BLaER1 treated with 17β-estradiol and CSF1 and Interleukin-3, amounts not matched to agents 10 nM and 100 nM (cell line): ENCODE measurements around the gene WDR19.
"Not testable (repeated sequence)": the region's sequence is repeated elsewhere in the genome, so short reads cannot be mapped to it uniquely, and the experiment has no call there.

Experiments
- H3K27ac ChIP-seq, 11 experiments: shearing (Covaris generic); formaldehyde crosslinking; 2 replicates each; pipeline ENCODE4 v1.8.1; 2022
- H3K27me3 ChIP-seq, 11 experiments: shearing (Covaris generic); formaldehyde crosslinking; 2 replicates each; pipeline ENCODE4 v1.8.1; 2022
- H3K36me3 ChIP-seq, 11 experiments: shearing (Covaris generic); formaldehyde crosslinking; 2 replicates each; pipeline ENCODE4 v1.8.1; 2022
- H3K4me1 ChIP-seq, 10 experiments: shearing (Covaris generic); formaldehyde crosslinking; 2 replicates each; pipeline ENCODE4 v1.8.1; 2022
- H3K4me2 ChIP-seq, 11 experiments: shearing (Covaris generic); formaldehyde crosslinking; 2 replicates each; pipeline ENCODE4 v1.8.1; 2022
- H3K4me3 ChIP-seq, 10 experiments: shearing (Covaris generic); formaldehyde crosslinking; 2 replicates each; pipeline ENCODE4 v1.8.1; 2022
- H3K9ac ChIP-seq, 11 experiments: shearing (Covaris generic); formaldehyde crosslinking; 2 replicates each; pipeline ENCODE4 v1.8.1; 2022
- H3K9me3 ChIP-seq, 11 experiments: shearing (Covaris generic); formaldehyde crosslinking; replicated peaks in 1 of 11; 2 replicates each; pipeline ENCODE4 v1.8.1; 2022
- H4K20me1 ChIP-seq, 11 experiments: shearing (Covaris generic); formaldehyde crosslinking; 2 replicates each; pipeline ENCODE4 v1.8.1; 2022
- Cebpa-rat ChIP-seq, 11 experiments: shearing (Covaris generic); IDR thresholded peaks; 2 replicates each; pipeline ENCODE4 v1.8.1; 2022

Gene WDR19

DNA sequence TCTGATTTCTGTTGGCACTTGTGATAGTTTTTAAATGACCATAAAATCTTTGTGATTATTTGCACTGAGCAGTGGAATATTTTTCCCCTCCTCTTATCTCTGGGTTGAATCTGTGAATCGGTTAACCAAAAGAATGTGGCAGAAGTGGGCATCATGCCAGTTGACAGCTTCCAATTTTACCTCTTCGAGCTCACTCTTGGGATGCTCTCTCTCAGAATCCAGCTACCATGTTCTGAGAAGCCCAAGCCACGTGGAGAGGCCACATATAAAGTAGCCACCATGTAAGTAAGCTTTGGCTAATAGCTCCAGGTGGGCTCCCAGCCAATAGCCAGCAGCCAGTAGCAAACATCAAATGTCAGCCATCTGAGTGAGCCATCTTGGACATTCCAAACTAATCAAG, 12.9 kb upstream of the WDR19 start:
- peak overlapping the region in 4 of 11 experiments; percentile 8 to 16 (median 12); a peak in 1 of 22 replicates for H3K4me2 ChIP-seq

DNA sequence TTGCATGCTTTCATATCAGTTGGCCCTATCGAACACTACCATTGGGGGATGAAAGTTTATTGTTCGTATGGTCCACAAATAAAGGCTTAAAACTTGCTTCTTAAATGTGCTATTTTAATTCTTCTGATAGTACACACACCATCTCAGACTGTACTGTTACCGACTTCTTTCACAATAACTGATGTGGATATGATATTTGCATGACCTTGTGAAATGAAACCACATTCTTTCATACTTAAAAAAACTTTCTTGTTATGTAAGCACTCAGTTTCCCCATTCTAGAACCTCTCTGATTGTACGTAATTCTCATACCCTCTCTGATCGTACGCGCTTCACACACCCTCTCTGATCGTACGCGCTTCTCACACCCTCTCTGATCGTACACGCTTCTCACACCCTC, 12.0 kb upstream of the WDR19 start:
- Histone ChIP-seq H3K9ac (no peak overlapping the region), H3K27me3 (no peaks in the 10 kb centered on the region), H3K27ac (no peak overlapping the region), H3K36me3 (no peaks in the 10 kb centered on the region), H3K4me1 (peaks cover 24 to 40% (median 26%) of the 10 kb centered on the region in 10 experiments), H3K4me2 (no peak overlapping the region), H3K9me3 (peaks cover 37 to 60% (median 48%) of the 10 kb centered on the region in 11 experiments), H3K4me3 (no peak overlapping the region), H4K20me1 (no peaks in the 10 kb centered on the region)
- no peak for TF ChIP-seq Cebpa-rat (IDR thresholded peaks at IDR 0.05)

More for the DNA sequence above, 12.9 kb upstream of the WDR19 start:
- Histone ChIP-seq H3K27me3 (no peaks in the 10 kb centered on the region), H3K9ac (no peak overlapping the region), H3K4me3 (no peak overlapping the region), H3K36me3 (no peaks in the 10 kb centered on the region), H3K4me1 (peaks cover 27 to 49% (median 32%) of the 10 kb centered on the region in 10 experiments), H4K20me1 (no peaks in the 10 kb centered on the region), H3K27ac (no peak overlapping the region), H3K9me3 (peaks cover 37 to 60% (median 48%) of the 10 kb centered on the region in 11 experiments)
- TF ChIP-seq Cebpa-rat (IDR thresholded peaks at IDR 0.05), result no peak

DNA sequence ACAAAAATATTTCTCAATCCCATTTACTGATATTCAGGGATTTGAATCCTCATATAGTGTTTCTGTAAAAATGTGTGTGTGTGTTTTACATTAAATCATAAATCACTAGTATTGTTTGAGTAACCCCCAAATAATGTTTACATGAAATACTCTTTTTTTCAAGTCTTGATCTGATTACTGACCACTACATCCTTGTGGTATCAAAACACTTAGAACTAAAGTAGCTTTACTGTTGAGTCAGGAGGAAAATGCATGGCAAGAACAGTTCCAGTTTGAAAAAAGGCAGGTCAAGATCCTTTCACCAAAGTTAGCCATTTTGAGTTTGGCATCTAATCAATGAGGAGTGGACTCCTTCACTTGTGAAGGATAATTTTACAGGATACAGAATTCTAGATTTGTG, 3.6 kb upstream of the WDR19 start:
- H3K36me3 ChIP-seq, result no peaks in the 10 kb centered on the region
- H3K9me3 ChIP-seq, result no peaks in the 10 kb centered on the region
- no peaks in the 10 kb centered on the region for H4K20me1 ChIP-seq
- no peak for TF ChIP-seq Cebpa-rat (IDR thresholded peaks at IDR 0.05)
- no peak overlapping the region for H3K27ac ChIP-seq
- H3K4me3 ChIP-seq, result no peak overlapping the region
- H3K27me3 ChIP-seq, result peaks cover 2 to 12% (median 11%) of the 10 kb centered on the region in 11 experiments; a peak in 18 of 22 replicates
- H3K4me2 ChIP-seq, result no peak overlapping the region
- H3K9ac ChIP-seq, result no peak overlapping the region
- peaks cover 10 to 16% (median 14%) of the 10 kb centered on the region in 10 experiments for H3K4me1 ChIP-seq

DNA sequence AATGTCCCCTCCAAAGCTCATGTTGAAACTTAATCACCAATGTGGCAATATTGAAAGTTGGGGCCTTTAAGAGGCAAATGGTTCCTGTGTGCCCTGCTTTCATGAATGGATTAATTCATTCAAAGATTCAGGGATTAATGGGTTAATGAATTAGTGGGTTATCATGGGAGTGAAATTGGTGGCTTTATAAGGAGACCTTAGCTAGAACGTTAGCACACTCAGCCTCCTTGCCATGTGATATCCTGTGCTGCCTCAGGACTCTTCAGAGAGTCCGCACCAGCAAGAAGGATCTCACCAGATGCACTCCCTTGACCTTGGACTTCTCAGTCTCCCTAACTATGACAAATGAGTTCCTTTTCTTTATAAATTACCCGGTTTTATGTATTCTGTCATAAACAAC, 2.6 kb upstream of the WDR19 start:
- H3K4me2 ChIP-seq, result no peak overlapping the region
- no peak overlapping the region for H3K4me3 ChIP-seq
- H3K4me1 ChIP-seq, result peaks cover 10 to 20% (median 15%) of the 10 kb centered on the region in 10 experiments
- H3K36me3 ChIP-seq, result no peaks in the 10 kb centered on the region
- no peaks in the 10 kb centered on the region for H3K9me3 ChIP-seq
- H3K9ac ChIP-seq, result no peak overlapping the region
- no peaks in the 10 kb centered on the region for H4K20me1 ChIP-seq
- H3K27ac ChIP-seq, result no peak overlapping the region
- no peak for TF ChIP-seq Cebpa-rat (IDR thresholded peaks at IDR 0.05)
- H3K27me3 ChIP-seq, result peaks cover 3 to 17% (median 14%) of the 10 kb centered on the region in 11 experiments; a peak in 18 of 22 replicates

DNA sequence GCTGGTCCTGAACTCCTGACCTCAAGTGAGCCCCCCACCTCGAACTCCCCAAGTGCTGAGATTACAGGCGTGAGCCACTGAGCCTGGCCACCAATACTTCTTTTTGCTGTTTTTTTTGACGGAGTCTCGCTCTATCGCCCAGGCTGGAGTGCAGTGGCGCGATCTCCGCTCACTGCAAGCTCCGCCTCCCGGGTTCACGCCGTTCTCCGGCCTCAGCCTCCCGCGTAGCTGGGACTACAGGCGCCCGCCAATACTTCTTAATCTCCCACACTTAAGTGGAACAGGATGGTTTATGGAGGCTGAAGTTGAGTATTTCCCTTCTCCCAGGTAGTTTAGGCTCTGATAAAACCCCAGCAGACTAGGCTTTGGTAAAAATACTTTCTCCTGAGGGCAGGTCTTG, 1.7 kb upstream of the WDR19 start:
- not testable (repeated sequence) for H3K4me2 ChIP-seq, H3K4me3 ChIP-seq, H3K9ac ChIP-seq, H3K36me3 ChIP-seq, H3K27ac ChIP-seq, H4K20me1 ChIP-seq, H3K9me3 ChIP-seq
- Histone ChIP-seq H3K4me1 (peaks cover 10 to 20% (median 15%) of the 10 kb centered on the region in 10 experiments), H3K27me3 (peaks cover 3 to 17% (median 14%) of the 10 kb centered on the region in 11 experiments; a peak in 18 of 22 replicates)

DNA sequence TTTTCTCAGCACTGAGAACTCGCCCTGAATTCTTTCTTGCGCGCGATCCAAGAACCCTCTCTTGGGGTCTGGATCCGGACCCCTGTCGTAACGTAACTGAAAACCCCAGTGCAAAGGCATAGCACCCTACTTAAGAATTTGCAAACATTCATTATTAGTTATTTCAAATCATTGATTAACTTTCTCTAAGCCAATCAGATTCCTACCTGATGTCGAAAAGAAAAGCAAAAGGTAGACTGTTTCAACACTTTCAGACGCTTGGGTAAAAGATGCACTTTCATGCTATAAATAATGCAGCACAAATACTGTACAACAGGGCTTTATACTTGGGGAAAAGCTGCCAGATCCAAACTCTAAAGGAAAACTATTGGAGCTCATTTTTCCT, 817 bp upstream of the WDR19 start:
- TF ChIP-seq Cebpa-rat (IDR thresholded peaks at IDR 0.05), result no peak
- peak overlapping the region; percentile 11 to 56 (median 38); a peak in 13 of 20 replicates for H3K4me3 ChIP-seq
- no peaks in the 10 kb centered on the region for H4K20me1 ChIP-seq
- H3K27me3 ChIP-seq, result peaks cover 3 to 17% (median 14%) of the 10 kb centered on the region in 11 experiments; a peak in 18 of 22 replicates
- H3K27ac ChIP-seq, result peak overlapping the region in 9 of 11 experiments; percentile 35 to 65 (median 56); a peak in 18 of 22 replicates
- H3K9ac ChIP-seq, result peak overlapping the region; percentile 37 to 60 (median 50); a peak in 20 of 22 replicates
- H3K4me2 ChIP-seq, result peak overlapping the region; percentile 60 to 79 (median 70)
- no peaks in the 10 kb centered on the region for H3K9me3 ChIP-seq
- H3K4me1 ChIP-seq, result peaks cover 10 to 20% (median 15%) of the 10 kb centered on the region in 10 experiments
- H3K36me3 ChIP-seq, result peaks cover 0 to 10% (median 6%) of the 10 kb centered on the region in 11 experiments; a peak in 4 of 22 replicates

DNA sequence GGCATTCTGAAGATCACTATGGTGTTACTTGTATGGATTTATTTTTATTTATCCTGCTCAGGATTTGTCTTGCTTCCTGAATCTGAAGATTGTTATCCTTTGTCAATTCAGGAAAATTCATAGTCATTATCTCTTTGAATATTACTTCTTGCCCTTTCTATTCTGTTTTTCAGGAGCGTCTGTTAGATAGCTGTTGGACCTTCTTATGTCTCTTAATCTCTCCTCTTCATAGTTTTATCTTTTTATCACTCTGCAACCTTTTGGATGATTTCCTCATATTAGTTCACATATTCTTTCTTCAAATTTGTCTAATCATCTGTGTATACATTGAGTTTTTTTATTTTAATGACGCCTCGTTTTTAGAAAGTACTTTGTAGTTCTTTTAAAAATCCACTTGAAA, 19.6 kb downstream of the WDR19 start:
- H3K27ac ChIP-seq, result no peak overlapping the region
- H4K20me1 ChIP-seq, result no peaks in the 10 kb centered on the region
- H3K4me3 ChIP-seq, result no peak overlapping the region
- no peaks in the 10 kb centered on the region for H3K27me3 ChIP-seq
- no peak for TF ChIP-seq Cebpa-rat (IDR thresholded peaks at IDR 0.05)
- no peaks in the 10 kb centered on the region for H3K4me1 ChIP-seq
- peaks cover 0 to 7% (median 0%) of the 10 kb centered on the region in 11 experiments; a peak in 2 of 22 replicates for H3K9me3 ChIP-seq
- H3K36me3 ChIP-seq, result peaks cover 19 to 87% (median 55%) of the 10 kb centered on the region in 11 experiments
- H3K9ac ChIP-seq, result no peak overlapping the region
- H3K4me2 ChIP-seq, result no peak overlapping the region

DNA sequence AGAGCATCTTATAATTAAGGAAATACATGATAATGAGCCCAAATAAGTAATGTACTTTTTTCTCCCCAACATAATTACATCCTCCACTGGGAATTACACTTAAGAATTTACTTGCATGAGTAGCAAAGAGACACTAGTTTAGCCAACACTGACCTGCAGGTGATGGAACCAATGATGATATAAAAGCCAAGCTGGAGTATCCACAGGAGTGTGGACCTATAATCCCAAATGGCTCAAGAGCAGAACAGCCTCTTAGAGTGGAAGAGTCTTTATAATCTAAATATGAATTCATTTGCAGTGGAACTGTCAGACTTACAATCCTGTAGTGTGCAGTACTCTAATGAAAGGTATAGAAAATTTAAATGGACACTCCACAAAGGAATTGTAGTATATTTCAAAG, 22.2 kb downstream of the WDR19 start:
- no peak overlapping the region for H3K4me2 ChIP-seq
- H3K27ac ChIP-seq, result no peak overlapping the region
- no peaks in the 10 kb centered on the region for H3K27me3 ChIP-seq
- peaks cover 23 to 90% (median 60%) of the 10 kb centered on the region in 11 experiments for H3K36me3 ChIP-seq
- no peak overlapping the region for H3K9ac ChIP-seq
- no peak for TF ChIP-seq Cebpa-rat (IDR thresholded peaks at IDR 0.05)
- H3K4me1 ChIP-seq, result no peaks in the 10 kb centered on the region
- H4K20me1 ChIP-seq, result no peaks in the 10 kb centered on the region
- H3K4me3 ChIP-seq, result no peak overlapping the region
- H3K9me3 ChIP-seq, result peaks cover 0 to 7% (median 0%) of the 10 kb centered on the region in 11 experiments; a peak in 2 of 22 replicates

DNA sequence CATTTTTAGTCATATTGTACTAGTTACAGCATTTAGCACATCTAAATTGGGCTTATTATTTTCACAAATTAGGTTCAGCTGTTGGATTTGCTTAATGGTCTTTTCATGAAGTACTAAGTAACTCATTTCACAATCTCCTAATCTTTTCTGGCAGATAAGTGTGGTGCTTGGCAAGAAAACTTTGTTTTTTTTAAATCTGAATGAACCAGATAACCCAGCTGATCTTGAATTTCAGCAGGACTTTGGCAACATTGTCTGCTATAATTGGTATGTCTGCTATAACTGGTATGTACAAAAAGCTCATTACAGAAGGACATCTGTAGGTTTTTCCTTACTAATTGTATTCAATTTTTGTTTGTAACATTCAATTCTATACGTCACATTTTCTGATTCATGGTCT, 22.7 kb downstream of the WDR19 start:
- Histone ChIP-seq H3K27me3 (no peaks in the 10 kb centered on the region), H4K20me1 (no peaks in the 10 kb centered on the region), H3K4me1 (no peaks in the 10 kb centered on the region), H3K9me3 (peaks cover 0 to 7% (median 0%) of the 10 kb centered on the region in 11 experiments; a peak in 2 of 22 replicates), H3K4me3 (no peak overlapping the region), H3K27ac (no peak overlapping the region), H3K9ac (no peak overlapping the region), H3K36me3 (peaks cover 23 to 87% (median 60%) of the 10 kb centered on the region in 11 experiments), H3K4me2 (no peak overlapping the region)
- no peak for TF ChIP-seq Cebpa-rat (IDR thresholded peaks at IDR 0.05)

DNA sequence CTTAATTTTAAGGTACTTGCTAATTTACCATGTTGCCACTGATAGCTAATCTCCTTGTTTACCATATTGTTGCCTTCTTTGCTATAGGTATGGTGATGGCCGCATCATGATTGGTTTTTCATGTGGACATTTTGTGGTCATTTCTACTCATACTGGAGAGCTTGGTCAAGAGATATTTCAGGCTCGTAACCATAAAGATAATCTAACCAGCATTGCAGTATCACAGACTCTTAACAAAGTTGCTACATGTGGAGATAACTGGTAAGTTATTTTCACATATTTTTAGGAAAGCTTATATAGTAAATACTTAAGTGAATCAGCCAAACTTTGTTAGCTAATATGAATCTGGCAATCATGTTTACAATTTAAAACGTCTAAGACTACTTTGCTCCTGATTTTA, 23.1 kb downstream of the WDR19 start:
- Histone ChIP-seq H3K4me1 (no peaks in the 10 kb centered on the region), H3K4me3 (no peak overlapping the region), H3K27ac (no peak overlapping the region), H3K36me3 (peaks cover 25 to 86% (median 59%) of the 10 kb centered on the region in 11 experiments), H3K27me3 (no peaks in the 10 kb centered on the region), H3K4me2 (no peak overlapping the region), H4K20me1 (no peaks in the 10 kb centered on the region), H3K9me3 (peaks cover 0 to 7% (median 0%) of the 10 kb centered on the region in 11 experiments; a peak in 2 of 22 replicates), H3K9ac (no peak overlapping the region)
- no peak for TF ChIP-seq Cebpa-rat (IDR thresholded peaks at IDR 0.05)
